ENCODE results near the gene KLK15.
A peak's percentile ranks its signal among the peaks of the same experiment; 100 is the strongest.
"Not testable (repeated sequence)": the region's sequence is repeated elsewhere in the genome, so short reads cannot be mapped to it uniquely, and the experiment has no call there.

Gene KLK15

DNA sequence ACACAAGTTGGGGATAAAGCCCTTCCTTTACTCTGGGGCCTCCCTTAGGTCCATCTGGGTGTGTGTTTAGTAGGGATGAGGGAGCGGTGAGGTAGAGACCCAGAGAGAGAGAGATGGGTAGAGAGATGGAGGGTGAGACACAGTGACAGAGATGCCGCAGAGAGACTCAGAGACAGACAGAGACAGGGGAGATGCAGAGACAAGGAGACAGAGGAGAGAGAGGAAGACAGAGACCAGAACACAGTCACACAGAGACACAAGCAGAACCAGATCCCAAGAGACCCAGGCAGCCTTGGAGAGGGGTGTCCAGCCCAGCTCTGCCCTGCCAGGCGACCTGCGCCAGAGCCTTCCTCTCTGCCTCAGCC lies 12.1 kb downstream of the KLK15 start:
- no peak for DNase-seq (ENCODE audit: low read depth in 1 of 2, low spot score in 1 of 2)

DNA sequence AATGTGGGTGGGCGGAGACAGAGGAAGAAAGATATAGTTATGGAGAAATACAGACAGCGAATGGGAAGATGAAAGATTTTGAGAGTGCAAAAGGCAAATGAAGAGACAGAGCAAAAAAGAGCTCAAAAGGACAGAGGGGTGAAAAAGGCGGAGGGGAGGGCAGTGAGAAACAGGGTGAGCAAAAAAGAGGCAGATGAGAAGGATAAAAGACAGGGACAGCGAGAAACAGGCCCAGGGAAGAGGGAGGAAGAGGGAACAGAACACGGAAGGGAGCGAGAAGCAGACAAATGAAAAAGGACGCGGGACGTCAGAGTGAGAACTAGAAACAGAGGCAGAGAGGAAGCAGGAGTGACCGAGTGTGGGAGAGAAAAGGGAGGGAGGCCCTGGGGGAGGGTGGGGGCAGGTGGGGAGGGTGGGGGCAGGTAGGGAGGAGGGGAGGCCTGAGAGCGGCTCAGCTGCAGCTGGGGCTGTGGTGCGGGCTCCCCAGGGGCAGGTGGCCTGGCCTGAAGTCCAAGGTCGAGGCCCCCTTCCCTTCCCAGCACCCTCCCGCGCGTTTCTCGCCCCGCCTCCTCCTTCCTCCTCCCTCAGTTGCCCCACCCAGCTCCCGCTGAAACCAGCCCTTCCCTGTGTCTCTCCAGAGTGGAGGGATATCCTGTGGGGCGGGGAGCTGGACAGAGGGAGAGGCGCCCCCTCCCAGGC lies 12.7 kb downstream of the KLK15 start:
- DNase-seq (ENCODE audit: low read depth in 1 of 2, low spot score in 1 of 2) = no peak

DNA sequence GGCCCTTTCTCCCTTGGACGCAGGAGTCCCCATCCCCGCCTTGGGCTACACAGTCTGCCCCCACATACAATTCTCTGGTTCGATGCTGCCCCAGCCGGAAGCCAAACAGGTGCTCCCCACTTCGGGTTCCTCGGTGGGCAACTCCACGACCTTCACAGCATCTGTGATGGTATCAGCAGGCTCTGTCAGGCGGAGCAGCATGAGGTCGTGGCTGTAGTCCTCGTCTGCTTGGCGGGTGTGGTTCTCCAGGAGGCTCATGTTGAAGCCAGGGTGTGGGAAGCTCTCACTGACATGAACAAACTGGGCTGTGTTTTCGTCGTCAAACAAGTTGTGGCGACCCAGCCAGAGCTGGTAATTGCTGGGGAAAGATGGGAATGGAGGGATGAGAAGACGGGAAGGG lies 13.3 kb downstream of the KLK15 start:
- DNase-seq (ENCODE audit: low read depth in 1 of 2, low spot score in 1 of 2) = no peak

DNA sequence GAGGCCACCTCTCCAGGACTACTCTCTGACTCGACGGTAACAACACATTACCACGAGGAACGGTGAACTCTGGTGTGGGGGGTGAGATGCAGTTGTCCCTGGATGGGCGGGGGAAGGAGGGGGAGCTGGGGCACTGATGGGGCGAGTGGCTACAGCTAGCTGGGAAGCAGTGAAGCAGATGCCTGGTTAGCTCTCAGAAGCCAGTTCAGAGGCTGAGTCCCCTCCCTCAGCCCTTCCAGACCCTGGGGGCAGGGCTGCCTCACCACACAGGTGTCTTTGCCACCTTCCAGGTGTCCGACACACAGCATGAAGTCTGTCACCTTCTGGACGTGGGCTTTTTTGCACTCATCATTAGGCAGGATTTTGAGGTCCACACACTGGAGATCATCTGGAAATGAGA lies 13.7 kb downstream of the KLK15 start:
- no peak for DNase-seq (ENCODE audit: low read depth in 1 of 2, low spot score in 1 of 2)

DNA sequence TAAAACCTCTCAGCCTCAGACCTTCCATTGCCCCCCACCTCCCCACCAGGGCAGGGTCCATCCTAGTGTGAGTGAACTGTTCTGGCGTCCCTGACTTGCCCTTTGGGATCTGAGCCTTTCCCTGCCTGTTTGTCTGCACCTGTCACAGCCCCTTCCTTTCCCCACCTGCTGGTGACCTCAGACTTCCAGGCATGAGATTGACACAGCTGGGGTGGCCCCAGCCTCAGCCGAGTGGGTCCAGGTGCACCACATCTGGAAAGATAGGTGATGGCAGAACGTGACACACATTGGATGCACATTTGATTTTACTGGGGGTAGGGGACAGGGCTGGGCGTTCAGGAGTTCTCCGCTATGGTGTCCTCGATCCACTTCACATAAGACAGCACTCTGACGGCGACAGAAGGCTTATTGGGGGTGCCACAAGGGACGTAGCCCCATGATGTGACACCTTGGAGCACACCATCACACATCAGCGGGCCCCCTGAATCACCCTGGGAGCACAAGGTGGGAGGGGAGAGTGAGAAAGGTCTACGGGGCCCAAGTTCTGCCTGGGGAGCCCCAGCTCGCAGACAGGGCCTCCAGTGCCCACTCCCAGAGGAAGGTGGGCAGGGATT lies 14.4 kb downstream of the KLK15 start:
- no peak for DNase-seq (ENCODE audit: low read depth in 1 of 2, low spot score in 1 of 2)

DNA sequence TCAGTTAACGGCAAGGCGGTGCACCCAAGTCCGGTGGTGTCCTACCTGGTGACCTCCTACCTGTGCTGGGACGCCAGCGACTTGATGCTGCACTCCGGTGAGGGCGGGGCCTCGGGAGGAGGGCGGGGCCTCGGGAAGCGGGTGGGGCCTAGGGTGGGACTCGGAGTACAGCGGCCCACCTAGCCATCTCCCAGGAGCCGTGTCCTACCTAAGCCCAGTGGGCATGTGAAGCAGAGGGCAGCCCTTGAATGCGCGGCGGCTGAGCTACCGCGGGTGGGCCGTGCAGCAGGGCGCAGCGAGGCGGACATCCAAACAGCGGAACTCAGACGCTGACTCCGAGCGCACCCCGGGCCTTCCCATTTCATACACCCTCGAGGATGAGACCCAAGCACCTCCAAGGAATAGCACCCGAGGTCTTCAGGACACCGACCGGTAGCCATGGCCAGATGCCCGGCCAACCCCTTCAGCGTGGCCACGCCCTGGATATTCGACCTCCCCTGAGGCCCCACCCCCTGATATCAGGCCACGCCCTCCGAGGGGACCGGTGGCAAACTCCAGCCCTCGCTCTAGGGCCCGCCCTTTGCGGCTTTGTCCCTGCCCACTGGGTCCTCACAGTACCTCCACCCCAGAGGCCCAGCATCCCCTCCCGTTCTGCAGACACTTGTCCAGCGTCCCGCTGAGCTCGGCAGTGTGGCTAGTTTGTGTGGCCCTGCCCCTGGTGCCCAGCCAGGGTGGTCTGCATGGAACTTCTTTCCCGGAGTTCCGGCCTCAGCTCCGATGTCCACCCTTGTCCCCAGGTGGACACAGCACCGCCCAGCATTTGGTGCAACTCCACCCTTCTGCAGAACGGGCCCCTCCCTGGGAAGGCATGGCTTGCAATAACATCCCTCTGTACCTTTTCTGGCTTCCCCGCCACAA lies 15.2 kb downstream of the KLK15 start:
- DNase-seq (ENCODE audit: low read depth in 1 of 2, low spot score in 1 of 2) = peak in 1 of 2 donors; percentile 33

DNA sequence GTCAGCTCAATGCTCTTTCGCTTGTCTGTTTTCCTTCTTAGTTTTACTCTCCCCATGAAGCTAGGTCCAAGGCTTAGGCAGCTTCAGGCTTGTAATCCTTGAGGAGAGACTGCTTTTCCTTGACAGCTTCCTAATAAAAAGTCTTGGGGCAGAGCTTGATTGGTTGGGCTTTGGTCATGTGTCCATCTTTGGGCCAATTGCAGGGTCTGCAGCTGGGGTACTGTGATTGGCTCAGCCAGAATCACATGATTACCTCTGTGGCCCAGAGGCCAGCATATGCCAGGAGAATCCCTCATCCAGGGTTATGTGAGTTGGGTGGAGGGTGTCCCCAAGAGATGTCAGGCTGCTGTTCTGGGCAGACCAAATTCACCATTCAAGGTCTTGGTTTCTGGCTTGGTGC lies 17.9 kb downstream of the KLK15 start:
- no peak for DNase-seq (ENCODE audit: low read depth in 1 of 2, low spot score in 1 of 2)

DNA sequence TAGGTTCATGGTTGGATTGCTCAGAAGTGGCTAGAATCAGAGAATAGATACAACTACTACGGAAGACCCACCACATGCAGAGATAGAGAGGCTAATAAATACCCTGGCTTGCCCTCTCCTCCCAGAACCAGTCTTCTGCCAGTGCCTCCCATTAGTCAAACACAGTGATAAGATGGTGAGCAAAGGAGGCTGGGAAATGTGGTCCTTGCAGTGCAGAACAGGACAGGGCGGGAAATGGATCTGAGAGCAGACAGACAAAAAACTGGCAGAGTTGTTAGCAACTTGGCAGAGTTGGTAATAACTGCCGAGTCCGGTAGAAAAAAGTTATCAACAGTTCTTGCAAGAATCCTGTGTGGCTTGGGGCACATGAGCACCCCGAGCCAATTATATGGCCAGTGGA lies 18.5 kb downstream of the KLK15 start:
- DNase-seq (ENCODE audit: low read depth in 1 of 2, low spot score in 1 of 2) = no peak

DNA sequence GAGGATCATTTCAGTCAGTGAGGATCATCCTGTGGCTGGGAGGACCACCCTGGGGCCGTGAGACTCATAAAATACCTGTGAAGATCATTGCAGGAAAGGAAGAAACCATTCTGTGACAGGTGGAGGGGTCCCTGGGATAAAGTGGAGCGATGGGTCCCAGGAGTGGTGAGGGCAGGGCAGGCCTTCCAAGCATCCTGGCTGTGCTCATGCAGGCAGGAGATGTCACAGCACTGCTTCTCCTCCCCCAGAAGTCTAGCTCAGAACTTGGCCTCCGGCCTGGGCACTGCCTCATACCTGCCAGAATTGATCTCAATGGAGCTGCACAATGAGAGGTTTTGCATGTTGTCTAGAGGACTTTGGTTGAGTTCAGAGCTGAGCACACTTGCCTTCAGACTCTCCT lies 20.9 kb downstream of the KLK15 start:
- DNase-seq (ENCODE audit: low read depth in 1 of 2, low spot score in 1 of 2) = no peak

DNA sequence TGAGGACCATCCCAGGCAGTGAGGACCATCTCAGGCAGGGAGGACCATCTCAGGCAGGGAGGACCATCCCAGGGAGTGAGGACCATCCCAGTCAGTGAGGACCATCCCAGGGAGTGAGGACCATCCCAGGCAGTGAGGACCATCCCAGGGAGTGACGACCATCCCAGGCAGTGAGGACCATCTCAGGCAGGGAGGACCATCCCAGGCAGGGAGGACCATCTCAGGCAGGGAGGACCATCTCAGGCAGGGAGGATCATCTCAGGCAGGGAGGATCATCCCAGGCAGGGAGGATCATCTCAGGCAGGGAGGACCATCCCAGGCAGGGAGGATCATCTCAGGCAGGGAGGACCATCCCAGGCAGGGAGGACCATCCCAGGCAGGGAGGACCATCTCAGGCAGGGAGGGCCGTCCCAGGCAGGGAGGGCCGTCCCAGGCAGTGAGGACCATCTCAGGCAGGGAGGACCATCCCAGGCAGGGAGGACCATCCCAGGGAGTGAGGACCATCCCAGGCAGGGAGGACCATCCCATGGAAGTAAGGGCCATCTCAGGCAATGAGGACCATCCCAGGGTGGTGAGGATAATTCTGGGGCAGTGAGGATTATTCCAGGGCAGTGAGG lies 21.6 kb downstream of the KLK15 start:
- DNase-seq (ENCODE audit: low read depth in 1 of 2, low spot score in 1 of 2) = not testable (repeated sequence)

DNA sequence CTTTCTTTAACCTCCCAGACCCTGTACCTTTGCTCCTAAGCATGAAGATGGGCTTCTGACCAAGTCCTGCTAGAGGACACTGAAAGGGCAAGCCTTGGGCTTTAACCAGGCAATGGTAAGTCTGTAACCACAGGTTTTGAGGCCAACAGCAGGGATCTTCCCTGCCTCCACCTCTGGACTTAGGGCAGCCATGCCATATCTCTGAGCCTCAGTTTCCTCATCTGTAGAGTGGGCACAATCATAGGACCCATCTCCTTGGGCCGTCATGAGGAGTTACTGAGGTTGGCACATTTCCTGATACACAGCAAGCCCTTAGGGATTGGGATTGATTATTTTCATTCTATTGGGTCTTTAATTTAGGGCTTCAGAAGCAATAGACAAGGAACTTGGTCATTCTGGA lies 24.5 kb downstream of the KLK15 start:
- DNase-seq (ENCODE audit: low read depth in 1 of 2, low spot score in 1 of 2) = no peak

DNA sequence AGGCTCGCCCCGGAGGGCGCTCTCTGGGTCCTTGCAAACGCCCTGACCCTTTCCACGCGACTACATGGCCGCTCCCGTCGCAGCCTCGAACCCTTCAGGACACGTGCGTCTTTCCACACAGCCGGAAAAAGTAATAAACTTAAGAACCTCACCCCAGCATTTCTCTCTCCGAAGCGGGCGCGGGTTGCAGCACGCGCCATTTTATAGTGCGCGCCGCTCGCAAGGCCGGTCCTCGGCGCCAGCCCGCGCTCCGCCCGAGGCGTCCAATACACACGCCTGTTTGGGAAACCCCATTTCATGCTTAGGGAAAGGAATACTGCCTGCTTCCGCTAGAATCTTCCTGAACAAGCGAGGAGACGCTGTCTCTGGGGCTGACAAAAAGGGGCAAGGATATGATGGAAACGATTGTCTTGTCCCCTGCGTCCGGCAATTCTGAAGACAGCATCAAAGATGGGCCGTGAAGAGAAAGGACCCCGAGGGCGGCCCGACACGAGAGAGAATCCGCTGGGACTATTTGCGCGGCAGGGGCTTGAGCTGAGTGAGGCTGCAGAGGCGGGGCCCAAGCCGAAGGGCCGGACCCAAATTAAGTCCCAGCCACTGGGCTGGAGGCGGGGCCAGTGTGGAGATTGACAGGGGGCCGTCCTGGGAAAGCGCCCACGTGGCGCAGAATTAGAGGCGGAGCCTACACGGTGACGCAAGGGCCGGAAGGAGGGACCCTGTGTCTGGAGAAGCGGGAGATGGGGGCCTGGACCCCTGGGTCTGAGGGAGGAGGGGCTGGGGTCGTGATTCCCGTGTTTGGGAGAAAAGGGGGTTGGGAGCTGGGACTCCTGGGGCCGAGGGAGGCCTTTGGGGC lies 28.7 kb downstream of the KLK15 start:
- DNase-seq (ENCODE audit: low read depth in 1 of 2, low spot score in 1 of 2) = peak; percentile 93 to 97

DNA sequence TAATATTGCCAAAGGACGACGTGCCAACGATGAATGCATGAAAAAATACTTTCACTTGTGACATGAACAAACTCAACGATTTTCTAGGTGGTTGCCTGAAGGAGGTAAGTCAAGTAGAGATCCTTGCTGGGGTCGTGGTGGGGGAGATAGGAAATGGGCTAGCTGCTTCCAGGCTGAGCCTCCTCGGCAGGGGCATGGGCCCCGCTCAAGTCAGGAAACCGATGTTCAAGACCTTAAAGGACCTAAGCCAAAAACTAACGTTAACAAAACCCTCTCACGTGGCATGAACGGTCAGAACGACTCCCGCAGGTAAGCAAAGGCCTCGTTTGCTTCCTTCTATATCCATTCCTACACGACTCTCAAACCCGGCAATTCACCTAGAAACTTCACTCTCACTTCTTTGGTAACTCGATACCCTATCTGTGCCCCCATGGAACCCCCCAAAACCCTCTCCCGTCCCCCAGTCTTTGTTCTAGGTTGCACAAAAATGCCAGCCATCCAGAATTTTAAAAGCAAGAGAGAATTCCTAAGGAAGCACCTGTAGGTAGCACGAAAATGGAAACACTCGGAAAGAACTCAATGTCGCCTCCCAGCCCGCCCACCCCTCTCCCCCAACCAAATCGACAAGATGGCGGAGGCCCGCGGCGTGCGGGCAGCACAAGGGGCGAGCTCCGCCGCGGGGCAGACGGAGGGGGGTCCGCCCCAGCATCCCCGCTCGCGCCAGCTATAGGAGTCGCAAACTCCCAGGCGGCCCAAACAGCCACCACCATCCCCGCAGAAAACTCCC lies 29.5 kb downstream of the KLK15 start:
- peak in 1 of 2 donors; percentile 40 for DNase-seq (ENCODE audit: low read depth in 1 of 2, low spot score in 1 of 2)

DNA sequence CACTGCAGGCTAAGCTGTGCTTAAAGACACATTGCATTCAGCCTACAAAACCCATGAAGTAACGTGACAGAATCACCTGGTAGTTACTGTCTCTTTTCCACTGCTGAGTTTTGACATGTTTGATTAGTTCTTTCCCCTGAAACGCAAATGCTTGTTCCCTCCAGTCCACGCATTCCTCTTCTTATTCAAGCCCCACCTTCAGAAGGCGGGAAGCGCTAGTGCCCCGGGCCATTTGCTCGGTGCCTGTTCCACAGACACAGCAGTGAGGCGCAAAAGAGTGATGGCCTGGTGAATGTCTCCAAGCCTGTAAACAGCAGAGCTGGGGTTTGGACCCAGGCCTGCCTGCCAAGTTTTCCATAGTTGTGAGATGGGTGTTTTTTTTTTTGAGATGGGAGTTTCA lies 32.3 kb downstream of the KLK15 start:
- DNase-seq (ENCODE audit: low read depth in 1 of 2, low spot score in 1 of 2) = no peak

DNA sequence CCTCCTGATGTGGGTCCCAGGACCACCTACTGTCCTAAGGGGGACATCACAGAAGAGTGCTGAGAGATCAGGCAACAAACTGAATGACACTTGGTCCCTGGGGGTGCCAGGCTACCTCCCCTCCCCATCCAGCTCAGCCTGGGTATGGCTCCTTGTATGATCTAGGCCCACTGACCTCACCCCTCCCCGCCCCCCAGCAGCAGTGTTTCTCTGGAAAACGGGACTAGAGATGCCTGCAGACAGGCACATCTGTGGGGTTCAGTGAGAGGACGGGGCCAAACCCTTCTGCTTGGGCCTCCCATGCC lies 33.9 kb downstream of the KLK15 start:
- DNase-seq (ENCODE audit: low read depth in 1 of 2, low spot score in 1 of 2) = no peak

DNA sequence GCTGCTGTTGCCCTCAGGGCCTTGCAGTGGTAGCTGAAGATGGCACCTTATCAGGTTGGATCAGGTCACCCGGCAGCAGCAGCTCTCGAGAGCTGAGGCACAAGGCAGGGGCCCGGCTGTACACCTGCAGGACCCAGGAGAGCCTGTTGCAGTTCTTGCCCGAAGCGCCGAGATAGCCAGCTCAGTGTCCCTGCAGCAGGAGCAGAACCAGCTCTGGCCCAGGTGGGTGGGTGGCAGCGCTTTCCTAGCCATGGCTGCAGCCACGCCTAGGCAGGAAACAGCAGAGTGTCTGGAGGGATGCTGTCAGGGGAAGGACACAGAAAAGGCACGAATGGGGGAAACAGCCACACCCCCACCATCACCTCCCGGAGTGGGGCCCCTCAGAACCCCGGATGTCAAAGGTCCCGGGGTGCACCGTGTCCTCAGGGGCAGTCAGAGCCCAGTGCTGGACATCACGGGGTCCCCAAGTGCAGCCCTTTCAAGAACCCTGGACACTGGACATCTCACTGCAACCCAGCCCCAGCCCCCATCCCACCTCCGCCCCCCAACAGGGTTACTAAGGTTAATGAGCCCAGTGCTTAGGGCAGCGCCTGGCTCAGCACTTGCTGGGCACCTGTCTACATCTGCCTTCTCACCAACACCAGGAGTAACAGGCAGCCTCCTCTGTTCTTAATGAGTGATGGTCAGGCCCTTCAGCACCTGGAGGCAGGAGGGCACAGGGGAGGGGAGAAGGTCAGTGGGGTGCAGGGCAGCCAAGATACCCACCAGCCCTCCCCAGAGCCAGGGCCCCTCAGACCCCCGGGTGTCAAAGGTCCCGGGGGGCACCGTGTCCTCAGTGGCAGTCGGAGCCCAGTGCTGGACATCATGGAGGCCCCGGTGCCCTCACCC lies 34.5 kb downstream of the KLK15 start:
- DNase-seq (ENCODE audit: low read depth in 1 of 2, low spot score in 1 of 2) = no peak

DNA sequence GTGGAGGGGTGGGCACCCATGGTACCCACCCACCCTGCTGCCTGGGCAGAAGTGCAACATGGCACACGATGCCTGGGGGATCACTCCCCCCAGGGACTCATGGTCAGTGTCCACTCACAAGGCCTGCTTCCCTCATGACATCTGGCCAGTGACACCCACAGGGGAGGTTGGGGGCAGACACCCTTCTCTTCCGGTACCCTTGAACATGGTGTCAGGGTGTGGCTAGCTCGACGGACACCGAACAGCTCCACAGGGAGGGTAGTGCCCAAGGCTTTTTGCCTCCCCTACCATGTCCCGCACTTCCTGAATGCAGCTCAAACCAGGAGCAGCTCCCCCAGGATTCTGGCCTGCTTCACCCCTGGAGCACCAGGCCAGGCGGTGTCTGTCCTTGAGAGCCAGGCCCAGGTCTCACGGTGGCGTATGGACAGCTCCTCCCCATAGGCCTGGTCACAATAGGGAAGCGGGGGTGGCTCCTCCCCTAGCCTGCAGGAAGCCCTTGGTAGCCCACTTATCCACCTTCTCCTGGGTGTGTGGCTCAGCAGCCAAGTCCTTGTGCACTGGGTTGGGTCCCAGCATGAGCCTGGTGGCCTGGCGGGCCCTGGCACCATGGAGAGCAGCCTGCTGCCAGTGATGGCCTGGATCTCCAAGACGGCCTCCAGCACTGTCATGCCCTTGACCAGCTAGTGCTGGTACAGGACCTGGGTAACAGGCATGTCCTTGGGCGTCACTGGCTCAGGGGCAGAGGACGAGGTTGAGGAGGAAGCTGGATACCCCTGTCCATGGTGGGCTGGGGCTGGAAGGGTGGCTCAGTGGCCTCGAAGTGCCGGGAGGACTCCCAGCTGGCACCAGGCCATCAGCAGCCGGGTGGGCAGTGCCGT lies 35.4 kb downstream of the KLK15 start:
- no peak for DNase-seq (ENCODE audit: low read depth in 1 of 2, low spot score in 1 of 2)

DNA sequence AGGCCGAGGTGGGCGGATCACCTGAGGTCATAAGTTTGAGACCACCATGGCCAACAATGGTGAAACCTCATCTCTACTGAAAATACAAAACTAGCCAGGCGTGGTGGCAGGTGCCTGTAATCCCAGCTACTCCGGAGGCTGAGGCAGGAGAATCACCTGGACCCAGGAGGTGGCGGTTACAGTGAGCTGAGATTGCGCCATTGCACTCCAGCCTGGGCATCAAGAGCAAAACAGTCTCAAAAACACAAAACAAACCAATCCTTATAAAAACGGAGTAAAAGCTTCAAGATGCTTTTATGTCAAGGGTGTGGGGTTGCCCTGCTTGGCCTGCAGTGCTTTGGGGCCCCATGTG lies 36.0 kb downstream of the KLK15 start:
- DNase-seq (ENCODE audit: low read depth in 1 of 2, low spot score in 1 of 2) = no peak
